Fibroblast of lung (primary cell): Measurements from ENCODE around the gene PEDS1.

Experiments used
- CTCF ChIP-seq, 2 donors: IDR thresholded peaks in 1 of 2; conservative IDR thresholded peaks in 1 of 2; 1 replicate in 1 of 2; 2 replicates in 1 of 2; pipeline ENCODE4 v1.5.1; 2011 to 2012; ENCODE audit warnings: low read length in 2 of 2, control low read depth in 1 of 2, inconsistent platforms in 1 of 2, low read depth in 1 of 2, mild to moderate bottlenecking in 1 of 2
- EZH2 ChIP-seq: IDR thresholded peaks from 2 replicates; pipeline ENCODE4 v1.5.1; 2012; ENCODE audit warnings: low read length, control low read depth, mild to moderate bottlenecking; ENCODE audit errors: missing control alignments

- no peak for TF ChIP-seq CTCF (conservative IDR thresholded peaks at IDR 0.05 in 1 of 2, IDR thresholded peaks at IDR 0.05 in 1 of 2; ENCODE audit: low read depth in 1 of 2, low read length in 2 of 2)
- TF ChIP-seq EZH2, result no peak
Measured at GRCh38 chr20:50163570-50164317, 10.2 kb upstream of the PEDS1 start.
